ENCODE measurements around the gene STARD13.

DNA sequence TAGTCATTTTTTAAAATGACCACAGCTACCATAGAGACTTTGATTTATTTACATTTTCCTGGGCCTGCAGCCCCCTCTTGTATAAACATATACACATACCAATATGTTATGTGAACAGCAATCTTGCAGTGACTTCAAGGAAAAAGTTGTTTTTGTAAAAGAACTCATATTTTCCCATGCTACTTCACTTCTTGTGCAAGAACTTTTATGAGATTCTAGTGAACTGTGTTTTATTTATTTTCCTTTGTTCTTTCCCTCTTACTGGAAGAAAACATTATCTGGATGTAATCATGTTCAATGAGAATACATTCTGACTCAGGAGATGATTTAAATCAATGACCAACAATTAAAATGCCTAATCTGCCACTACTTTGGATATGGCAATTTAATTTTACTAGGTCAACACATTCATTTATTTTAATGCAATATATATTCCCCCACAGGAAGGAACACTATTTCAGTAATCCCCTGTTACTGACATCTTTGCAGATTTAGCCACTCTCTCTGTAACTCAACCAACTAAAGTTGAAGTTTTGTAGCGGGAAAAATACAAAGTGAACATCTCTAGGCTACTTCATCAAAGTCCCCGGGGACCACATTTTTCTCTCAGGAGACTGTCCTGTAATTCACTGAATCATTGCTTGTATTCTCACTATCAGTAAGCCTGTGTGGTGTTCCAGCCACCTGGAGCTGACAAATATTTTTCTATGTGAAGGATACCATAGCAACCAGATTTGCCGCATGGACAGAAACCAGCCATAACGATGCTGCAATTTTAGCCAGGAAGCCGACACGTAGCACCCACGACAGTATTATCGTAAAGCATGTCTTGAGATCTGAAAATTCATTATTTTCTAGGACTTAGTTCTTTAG is 90.5 kb downstream of the STARD13 start:
- TF ChIP-seq EZH2 (IDR thresholded peaks at IDR 0.05) (no peak), CTCF (IDR thresholded peaks at IDR 0.05) (no peak)
